ENCODE measurements around the gene ZNF669.
"Not testable (repeated sequence)": the region's sequence is repeated elsewhere in the genome, so short reads cannot be mapped to it uniquely, and the experiment has no call there.

ZNF669 gene

DNA sequence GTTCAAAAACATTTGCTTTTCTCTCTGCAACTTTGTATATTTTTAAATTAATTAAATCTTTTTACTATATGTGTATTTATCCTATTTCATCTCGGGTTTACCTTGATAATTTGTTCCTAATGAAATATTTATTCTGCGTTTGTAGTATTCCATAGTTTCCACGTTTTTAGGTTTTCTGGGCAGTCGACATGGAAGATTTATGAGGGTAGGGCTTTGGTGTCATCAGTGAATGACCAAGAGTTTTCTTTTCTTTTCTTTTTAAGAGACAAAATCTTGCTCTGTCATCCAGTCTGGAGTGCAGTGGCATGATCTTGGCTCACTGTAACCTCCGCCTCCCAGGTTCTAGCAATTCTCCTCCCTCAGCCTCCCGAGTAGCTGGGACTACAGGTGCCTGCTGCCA is 17.2 kb upstream of the ZNF669 start:
- TF ChIP-seq, protein P1, sequence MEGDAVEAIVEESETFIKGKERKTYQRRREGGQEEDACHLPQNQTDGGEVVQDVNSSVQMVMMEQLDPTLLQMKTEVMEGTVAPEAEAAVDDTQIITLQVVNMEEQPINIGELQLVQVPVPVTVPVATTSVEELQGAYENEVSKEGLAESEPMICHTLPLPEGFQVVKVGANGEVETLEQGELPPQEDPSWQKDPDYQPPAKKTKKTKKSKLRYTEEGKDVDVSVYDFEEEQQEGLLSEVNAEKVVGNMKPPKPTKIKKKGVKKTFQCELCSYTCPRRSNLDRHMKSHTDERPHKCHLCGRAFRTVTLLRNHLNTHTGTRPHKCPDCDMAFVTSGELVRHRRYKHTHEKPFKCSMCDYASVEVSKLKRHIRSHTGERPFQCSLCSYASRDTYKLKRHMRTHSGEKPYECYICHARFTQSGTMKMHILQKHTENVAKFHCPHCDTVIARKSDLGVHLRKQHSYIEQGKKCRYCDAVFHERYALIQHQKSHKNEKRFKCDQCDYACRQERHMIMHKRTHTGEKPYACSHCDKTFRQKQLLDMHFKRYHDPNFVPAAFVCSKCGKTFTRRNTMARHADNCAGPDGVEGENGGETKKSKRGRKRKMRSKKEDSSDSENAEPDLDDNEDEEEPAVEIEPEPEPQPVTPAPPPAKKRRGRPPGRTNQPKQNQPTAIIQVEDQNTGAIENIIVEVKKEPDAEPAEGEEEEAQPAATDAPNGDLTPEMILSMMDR (IDR thresholded peaks at IDR 0.05; ENCODE audit: low read depth, low read length) = no peak
- no peak for DNase-seq (ENCODE audit: extremely low read depth, low read depth)

DNA sequence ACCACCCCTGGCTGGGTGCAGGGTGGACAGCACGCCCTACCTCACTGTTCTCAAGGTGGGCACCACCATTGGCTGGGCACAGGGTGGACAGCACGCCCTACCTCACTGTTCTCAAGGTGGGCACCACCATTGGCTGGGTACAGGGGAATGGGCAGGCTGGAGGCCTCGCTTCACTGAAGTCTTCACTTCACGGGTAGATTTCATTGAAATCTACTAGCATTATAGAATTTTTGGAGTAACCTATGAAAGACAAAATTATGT is 16.2 kb upstream of the ZNF669 start:
- DNase-seq (ENCODE audit: extremely low read depth, low read depth) = not testable (repeated sequence)

DNA sequence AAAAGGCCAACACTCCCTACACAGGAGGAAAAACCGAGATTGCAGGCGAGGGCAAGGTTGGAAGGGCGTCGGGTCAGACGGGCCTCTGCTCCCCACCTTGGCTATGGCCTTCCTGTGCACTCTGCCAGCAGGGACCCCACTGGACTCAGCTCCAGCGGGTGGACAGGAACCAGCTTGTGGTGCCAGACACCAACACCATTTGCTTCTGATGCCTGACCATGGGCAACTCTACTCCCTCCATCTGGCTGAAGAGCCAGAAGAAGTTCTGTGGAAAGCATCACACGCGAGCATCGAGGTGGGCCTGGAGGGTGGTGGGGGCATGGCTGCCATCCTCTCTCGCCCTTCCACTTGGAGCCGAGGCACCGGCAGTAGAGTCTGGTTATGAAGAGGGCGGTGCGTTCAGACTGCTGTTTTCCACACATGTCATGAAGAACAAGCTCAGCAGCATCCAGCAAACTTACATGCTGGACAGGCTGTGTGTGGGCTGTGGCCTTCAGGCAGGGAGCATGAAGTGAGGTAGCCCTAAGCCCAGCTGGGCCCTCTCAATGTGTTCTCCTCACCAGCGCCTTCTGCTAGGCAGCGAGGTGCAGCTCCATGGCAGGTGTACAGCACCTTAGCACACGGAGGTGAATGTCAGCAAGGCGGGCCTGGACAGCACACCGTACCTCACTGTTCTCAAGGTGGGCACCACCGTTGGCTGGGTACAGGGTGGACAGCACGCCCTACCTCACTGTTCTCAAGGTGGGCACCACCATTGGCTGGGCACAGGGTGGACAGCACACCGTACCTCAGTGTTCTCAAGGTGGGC is 15.6 kb upstream of the ZNF669 start:
- no peak for DNase-seq (ENCODE audit: extremely low read depth, low read depth)
- TF ChIP-seq, protein P1 (IDR thresholded peaks at IDR 0.05; ENCODE audit: low read depth, low read length) = no peak

DNA sequence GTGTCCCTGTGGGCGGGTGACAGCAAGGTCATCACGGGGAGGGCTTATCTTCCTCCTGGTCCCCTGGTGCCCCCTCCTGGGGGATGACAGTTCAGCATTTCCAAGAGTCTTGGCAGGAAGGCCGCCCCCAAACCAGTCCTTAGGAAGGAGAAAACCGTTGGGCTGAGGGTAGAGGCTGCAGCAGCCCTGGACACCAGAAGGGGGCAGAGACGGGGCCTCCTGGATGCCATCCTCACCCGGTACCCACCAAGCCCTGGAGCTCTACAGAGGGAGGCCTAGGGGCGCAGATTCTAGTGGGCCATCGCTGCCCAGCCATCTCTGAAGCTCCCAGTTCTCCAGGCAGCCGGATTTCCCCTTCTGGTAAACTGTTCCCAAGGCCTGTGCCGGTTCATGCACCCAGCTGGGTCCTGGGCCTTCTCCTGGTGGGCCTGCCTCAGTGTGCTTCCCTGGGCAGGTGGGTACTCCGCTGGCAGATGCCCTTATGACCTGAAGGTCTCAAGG is 14.8 kb upstream of the ZNF669 start:
- DNase-seq (ENCODE audit: extremely low read depth, low read depth) = no peak
- TF ChIP-seq, protein P1 (IDR thresholded peaks at IDR 0.05; ENCODE audit: low read depth, low read length) = no peak; the same call in none of the 2 replicates

DNA sequence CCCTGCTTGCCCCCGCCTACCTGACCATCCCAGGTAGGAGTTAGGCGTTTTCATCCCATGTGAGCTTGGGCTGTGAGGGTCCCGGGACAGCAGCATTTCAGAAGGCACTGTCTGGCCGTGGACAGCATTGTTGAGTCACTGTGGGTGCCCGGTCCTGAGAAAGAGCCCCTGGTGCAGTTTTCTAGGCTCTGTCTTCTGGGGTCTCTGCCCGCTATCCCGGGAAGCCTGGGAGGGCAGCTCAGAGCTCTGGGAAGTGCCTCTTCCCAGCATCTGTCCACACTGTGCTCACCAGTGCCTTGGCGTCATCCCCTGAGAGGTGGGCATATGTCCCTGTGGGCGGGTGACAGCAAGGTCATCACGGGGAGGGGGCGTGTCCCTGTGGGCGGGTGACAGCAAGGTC is 11.4 kb upstream of the ZNF669 start:
- DNase-seq (ENCODE audit: extremely low read depth, low read depth) = no peak
- TF ChIP-seq, protein P1 (IDR thresholded peaks at IDR 0.05; ENCODE audit: low read depth, low read length) = no peak

DNA sequence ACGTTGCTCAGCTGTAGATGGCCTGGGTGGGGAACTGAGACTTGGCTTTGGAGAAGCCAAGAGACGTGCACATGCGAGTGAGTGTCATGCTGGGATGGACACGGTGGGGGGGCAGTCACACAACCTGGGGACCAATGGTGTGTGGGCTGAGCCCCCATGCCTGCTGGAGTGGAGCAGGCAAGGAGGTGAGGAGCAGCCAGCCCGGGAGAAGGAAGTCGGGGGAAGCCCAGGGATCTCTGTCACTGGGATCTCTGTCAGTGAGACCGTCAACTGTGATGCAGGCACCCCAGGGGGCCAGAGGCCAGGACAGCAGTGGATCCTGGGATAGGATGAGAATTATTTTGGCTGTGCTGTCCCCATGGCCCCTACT is 11.0 kb upstream of the ZNF669 start:
- TF ChIP-seq, protein P1 (IDR thresholded peaks at IDR 0.05; ENCODE audit: low read depth, low read length) = no peak
- DNase-seq (ENCODE audit: extremely low read depth, low read depth) = no peak

DNA sequence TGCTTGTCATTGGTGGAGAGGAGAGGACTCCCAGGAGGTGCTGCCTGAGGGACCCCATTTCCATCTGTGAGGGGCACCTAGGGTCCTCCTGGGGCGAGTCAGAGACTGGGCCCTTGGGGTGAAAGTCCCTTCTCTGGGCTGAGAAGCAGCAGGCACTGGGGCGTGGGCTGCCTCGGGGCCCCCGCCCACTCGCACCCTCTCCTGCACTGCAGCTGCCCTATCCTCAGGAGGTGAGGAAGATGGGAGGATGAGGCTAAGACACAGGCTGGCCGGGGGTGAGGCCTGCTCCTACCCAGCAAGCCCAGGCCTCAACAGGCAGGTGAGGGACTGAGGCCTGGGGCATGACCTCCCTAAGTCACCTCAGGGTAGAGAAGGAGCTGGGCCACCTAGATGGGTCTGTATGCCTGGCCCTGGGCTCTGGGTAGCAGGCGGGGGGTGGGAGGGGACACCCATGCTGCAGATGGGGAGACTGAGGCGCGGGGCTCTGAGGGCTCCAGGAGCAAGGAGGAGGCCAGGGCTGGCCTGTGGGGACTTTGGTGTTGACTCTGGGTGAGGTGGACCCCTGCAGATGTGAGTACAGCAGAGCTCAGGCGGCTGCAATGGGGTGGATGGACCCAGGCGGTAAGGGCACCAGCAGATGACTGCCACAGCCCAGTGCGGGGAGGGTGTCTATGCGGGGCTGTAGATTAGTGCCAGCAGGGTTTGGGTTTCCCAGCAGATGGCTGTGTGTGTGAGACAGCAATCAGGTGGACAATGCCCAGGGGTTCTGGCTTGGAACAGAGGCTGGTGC is 10.4 kb upstream of the ZNF669 start:
- DNase-seq (ENCODE audit: extremely low read depth, low read depth) = no peak
- TF ChIP-seq, protein P1 (IDR thresholded peaks at IDR 0.05; ENCODE audit: low read depth, low read length) = no peak
